ENCODE data around the gene CD27. TPM values are rescaled to one million over a fixed set of nuclear protein-coding genes. Genes with fewer than 3 reads are reported as not detected.

The CD27 gene
- total and polyA plus RNA-seq, 9 of the 15 experiments (the other 6 are each of a cell fraction or from before 2014, with no cell fraction given), result 0.24 TPM; not detected in 8

GRCh38 chr12:6405963-6406362, 38.8 kb upstream of the CD27 start:
- Histone ChIP-seq H3K9me3 (replicated peaks; ENCODE audit: control insufficient read depth, insufficient read depth, low read depth, low read length) (0 out of 2 replicates have a peak, but pooled peaks cover 1% of the 10 kb centered on the region), H3K4me3 (no peak overlapping the region), H3K79me2 (ENCODE audit: control insufficient read depth, insufficient read depth, low read length) (no peaks in the 10 kb centered on the region), H3K27me3 (ENCODE audit: control insufficient read depth in 2 of 2, insufficient read depth in 2 of 2, low read length in 2 of 2) (no peaks in the 10 kb centered on the region), H3K4me2 (ENCODE audit: insufficient read depth, low read length) (no peak overlapping the region), H3K36me3 (ENCODE audit: control insufficient read depth, insufficient read depth, low read length) (no peaks in the 10 kb centered on the region), H2AFZ (ENCODE audit: low read depth, low read length) (no peak overlapping the region), H3K9me1 (ENCODE audit: control insufficient read depth, insufficient read depth, low read length) (no peaks in the 10 kb centered on the region), H3K4me1 (replicated peaks in 1 of 2; ENCODE audit: control insufficient read depth in 2 of 2, insufficient read depth in 2 of 2, low read length in 2 of 2) (no peaks in the 10 kb centered on the region), H3K9ac (ENCODE audit: insufficient read depth in 1 of 2, low read depth in 2 of 2, low read length in 2 of 2) (no peak overlapping the region), H4K20me1 (replicated peaks; ENCODE audit: control insufficient read depth, insufficient read depth, low read length) (no peaks in the 10 kb centered on the region), H3K27ac (ENCODE audit: extremely low read depth, low read depth, low read length) (no peak overlapping the region)
- BruUV-seq (replicated peaks), result no TSS peak
- ChIA-PET POLR2A (interaction anchor here (0.6 kb wide), 1 partner anchor 125 kb away, joined by 3 read pairs; no protein-coding TSS in a partner anchor), CTCF (ENCODE audit: low intra/inter-chr PET ratio) (no interaction called here)
- no peak for ATAC-seq
- no peak for DNase-seq (ENCODE audit: extremely low read depth in 1 of 4, low spot score in 3 of 4)
- in situ Hi-C loops (cut with MboI) (no loop called here), intact Hi-C loops (cut with micrococcal nuclease) (no loop called here)
- WGBS (ENCODE audit: insufficient coverage, low coverage, missing lambda C conversion rate), result 35% methylated on average over 6 of the region's 6 CpGs
- no peak for FAIRE-seq
- TF ChIP-seq ZNF217 (CRISPR knock-in tag; IDR thresholded peaks at IDR 0.05), result no peak
- TF ChIP-seq U2AF2 (optimal IDR thresholded peaks at IDR 0.05; ENCODE audit: low read depth, low read length), result no peak
- TF ChIP-seq ZC3H8 (IDR thresholded peaks at IDR 0.05), result no peak
- TF ChIP-seq ZNF583 (CRISPR knock-in tag; IDR thresholded peaks at IDR 0.05), result no peak

GRCh38 chr12:6407236-6407954, 37.4 kb upstream of the CD27 start:
- Histone ChIP-seq H3K4me2 (ENCODE audit: insufficient read depth, low read length) (no peak overlapping the region), H3K27ac (ENCODE audit: extremely low read depth, low read depth, low read length) (no peak overlapping the region), H2AFZ (ENCODE audit: low read depth, low read length) (no peak overlapping the region), H3K27me3 (ENCODE audit: control insufficient read depth in 2 of 2, insufficient read depth in 2 of 2, low read length in 2 of 2) (no peaks in the 10 kb centered on the region), H3K9ac (ENCODE audit: insufficient read depth in 1 of 2, low read depth in 2 of 2, low read length in 2 of 2) (no peak overlapping the region), H3K9me1 (ENCODE audit: control insufficient read depth, insufficient read depth, low read length) (no peaks in the 10 kb centered on the region), H3K4me1 (replicated peaks in 1 of 2; ENCODE audit: control insufficient read depth in 2 of 2, insufficient read depth in 2 of 2, low read length in 2 of 2) (no peaks in the 10 kb centered on the region), H3K4me3 (no peak overlapping the region), H3K9me3 (replicated peaks; ENCODE audit: control insufficient read depth, insufficient read depth, low read depth, low read length) (0 out of 2 replicates have a peak, but pooled peaks cover 1% of the 10 kb centered on the region), H3K36me3 (ENCODE audit: control insufficient read depth, insufficient read depth, low read length) (no peaks in the 10 kb centered on the region), H3K79me2 (ENCODE audit: control insufficient read depth, insufficient read depth, low read length) (no peaks in the 10 kb centered on the region), H4K20me1 (replicated peaks; ENCODE audit: control insufficient read depth, insufficient read depth, low read length) (no peaks in the 10 kb centered on the region)
- no TSS peak for BruUV-seq (replicated peaks)
- ATAC-seq (no peak), DNase-seq (ENCODE audit: extremely low read depth in 1 of 4, low spot score in 3 of 4) (no peak), FAIRE-seq (peak; percentile 32)
- POLR2A ChIA-PET, result no interaction called here
- no peak for TF ChIP-seq ZNF609 (CRISPR knock-in tag; IDR thresholded peaks at IDR 0.05; ENCODE audit: borderline replicate concordance)
- no peak for TF ChIP-seq ETV6 (IDR thresholded peaks at IDR 0.05; ENCODE audit: borderline replicate concordance in 1 of 2, low read depth in 2 of 2, low read length in 1 of 2)
- no peak for TF ChIP-seq ETV6 (CRISPR knock-in tag; IDR thresholded peaks at IDR 0.05; ENCODE audit: borderline replicate concordance)
- no peak for TF ChIP-seq TCF3 (CRISPR knock-in tag; IDR thresholded peaks at IDR 0.05)
- no peak for TF ChIP-seq BDP1 (IDR thresholded peaks at IDR 0.05; ENCODE audit: insufficient read depth, insufficient read length)
- no peak for TF ChIP-seq MCM5 (IDR thresholded peaks at IDR 0.05; ENCODE audit: low read depth)
- CTCF ChIA-PET (ENCODE audit: low intra/inter-chr PET ratio), result interaction anchor here (0.6 to 0.8 kb wide), 2 partner anchors 16 to 100 kb away, joined by 3 read pairs; no protein-coding TSS in a partner anchor
- in situ Hi-C loops (cut with MboI) (no loop called here), intact Hi-C loops (cut with micrococcal nuclease) (no loop called here)
- 84% methylated on average over 10 of the region's 10 CpGs for whole genome bisulfite sequencing (ENCODE audit: insufficient coverage, low coverage, missing lambda C conversion rate)

Data from K562 (cell line).